AG08396 (cell line): Measurements from ENCODE around the gene MALRD1.

ENCODE experiments used
- DNase-seq: peaks from one replicate; pipeline ENCODE4 v3.0.0; 2012; ENCODE audit warnings: low spot score, mixed read lengths

MALRD1 gene

GRCh38 chr10:19577381-19577780 lies 528.8 kb downstream of the MALRD1 start:
- DNase-seq: no peak

- no peak for DNase-seq
These were observed 529.2 kb downstream of the MALRD1 start for GRCh38 chr10:19577807-19578206.

- DNase-seq: no peak
These were observed 530.0 kb downstream of the MALRD1 start for GRCh38 chr10:19578571-19578970.

- DNase-seq: no peak
These were observed 531.4 kb downstream of the MALRD1 start for GRCh38 chr10:19579761-19580545.

- no peak for DNase-seq
These were observed 532.1 kb downstream of the MALRD1 start for GRCh38 chr10:19580691-19581090.

- no peak for DNase-seq
These were observed 540.0 kb downstream of the MALRD1 start for GRCh38 chr10:19588608-19589007.

GRCh38 chr10:19592276-19592675 lies 543.7 kb downstream of the MALRD1 start:
- DNase-seq: no peak

GRCh38 chr10:19595212-19595845 lies 546.7 kb downstream of the MALRD1 start:
- no peak for DNase-seq

GRCh38 chr10:19605806-19606205 lies 557.2 kb downstream of the MALRD1 start:
- no peak for DNase-seq

GRCh38 chr10:19606968-19607367 lies 558.4 kb downstream of the MALRD1 start:
- no peak for DNase-seq

- no peak for DNase-seq
These were observed 563.2 kb downstream of the MALRD1 start for GRCh38 chr10:19611775-19612174.

- DNase-seq: no peak
These were observed 568.4 kb downstream of the MALRD1 start for GRCh38 chr10:19616966-19617365.

- no peak for DNase-seq
These were observed 572.2 kb downstream of the MALRD1 start for GRCh38 chr10:19620811-19621210.

GRCh38 chr10:19623321-19623720 lies 574.7 kb downstream of the MALRD1 start:
- no peak for DNase-seq

GRCh38 chr10:19626156-19626555 lies 577.6 kb downstream of the MALRD1 start:
- no peak for DNase-seq

GRCh38 chr10:19628767-19629560 lies 580.4 kb downstream of the MALRD1 start:
- DNase-seq: no peak

GRCh38 chr10:19629567-19629966 lies 581.0 kb downstream of the MALRD1 start:
- no peak for DNase-seq

- DNase-seq: no peak
These were observed 585.6 kb downstream of the MALRD1 start for GRCh38 chr10:19634163-19634562.

- DNase-seq: peak; percentile 50
These were observed 589.7 kb downstream of the MALRD1 start for GRCh38 chr10:19638182-19638895.

- DNase-seq: no peak
These were observed 590.3 kb downstream of the MALRD1 start for GRCh38 chr10:19638896-19639233.

GRCh38 chr10:19640566-19641263 lies 592.1 kb downstream of the MALRD1 start:
- DNase-seq: no peak

GRCh38 chr10:19651549-19651948 lies 602.9 kb downstream of the MALRD1 start:
- peak; percentile 12 for DNase-seq
